SU-DHL-6 (cell line): ENCODE data around the gene SHTN1.

Experiments used
- H2AFZ ChIP-seq: fragments of 200-600 bp; sonication (generic); 2 replicates; pipeline ENCODE4 v1.6.1; 2014; ENCODE audit warnings: low read depth, mild to moderate bottlenecking, moderate library complexity, mixed read lengths, antibody characterized with exemption, low read length; ENCODE audit not compliant: severe bottlenecking
- H3F3A ChIP-seq: fragments of 200-600 bp; shearing (Covaris generic); 2 replicates; pipeline ENCODE4 v1.6.0; 2016; ENCODE audit warnings: antibody characterized with exemption, mild to moderate bottlenecking; ENCODE audit not compliant: insufficient read depth
- H3K27ac ChIP-seq: fragments of 200-600 bp; sonication (generic); 2 replicates; pipeline ENCODE4 v1.5.1; 2016; ENCODE audit warnings: low read depth, mild to moderate bottlenecking, low read length, moderate library complexity, mixed read lengths
- H3K27me3 ChIP-seq: fragments of 200-600 bp; sonication (generic), shearing (Covaris generic); 2 replicates; pipeline ENCODE4 v1.6.0; 2014; ENCODE audit warnings: mild to moderate bottlenecking, low read length
- H3K36me3 ChIP-seq: fragments of 200-600 bp; sonication (generic); 2 replicates; pipeline ENCODE4 v1.6.1; 2014; ENCODE audit warnings: mild to moderate bottlenecking, low read length, mixed read lengths
- H3K4me2 ChIP-seq: fragments of 300-600, 200-600 bp; shearing (Covaris generic), sonication (generic); 2 replicates; pipeline ENCODE4 v1.6.0; 2014; ENCODE audit warnings: low read length, low read depth, mild to moderate bottlenecking; ENCODE audit not compliant: poor library complexity, severe bottlenecking
- H3K4me3 ChIP-seq: fragments of 200-600 bp; sonication (generic); 2 replicates; pipeline ENCODE4 v1.5.1; 2014; ENCODE audit warnings: antibody characterized with exemption, low read length, mild to moderate bottlenecking, mixed read lengths; ENCODE audit not compliant: insufficient read depth, poor library complexity, severe bottlenecking
- H3K79me2 ChIP-seq: fragments of 200-600 bp; sonication (generic); 2 replicates; pipeline ENCODE4 v1.6.1; 2014; ENCODE audit warnings: mild to moderate bottlenecking, low read length, moderate library complexity; ENCODE audit not compliant: insufficient read depth
- H3K9ac ChIP-seq: fragments of 200-600 bp; sonication (generic); 2 replicates; pipeline ENCODE4 v1.7.0; 2014; ENCODE audit warnings: mild to moderate bottlenecking, low read length
- H3K9me2 ChIP-seq: fragments of 200-600 bp; sonication (generic); replicated peaks from 2 replicates; pipeline ENCODE4 v1.6.1; 2014; ENCODE audit warnings: low read length; ENCODE audit not compliant: insufficient read depth
- H3K9me3 ChIP-seq: fragments of 200-600 bp; sonication (generic); 2 replicates; pipeline ENCODE4 v1.6.1; 2014; ENCODE audit warnings: low read length, mixed read lengths; ENCODE audit not compliant: insufficient read depth
- H4K20me1 ChIP-seq: fragments of 200-600 bp; sonication (generic); 2 replicates; pipeline ENCODE4 v1.6.1; 2014; ENCODE audit warnings: low read depth, mild to moderate bottlenecking, antibody characterized with exemption, low read length, moderate library complexity, mixed read lengths
- EZH2phosphoT487 ChIP-seq: fragments of 200-600 bp; sonication (generic), shearing (Covaris generic); conservative IDR thresholded peaks from 2 replicates; pipeline ENCODE4 v1.6.1; 2018; ENCODE audit warnings: mild to moderate bottlenecking, antibody characterized with exemption, low read length, moderate library complexity, mixed read lengths
- TF ChIP-seq, protein P1 (sequence below): fragments of 200-600 bp; sonication (generic); IDR thresholded peaks from one replicate; pipeline ENCODE4 v1.5.1; 2017; ENCODE audit warnings: antibody characterized with exemption, mild to moderate bottlenecking, low read length, moderate library complexity; ENCODE audit not compliant: insufficient read depth, poor library complexity, severe bottlenecking

The SHTN1 gene

DNA sequence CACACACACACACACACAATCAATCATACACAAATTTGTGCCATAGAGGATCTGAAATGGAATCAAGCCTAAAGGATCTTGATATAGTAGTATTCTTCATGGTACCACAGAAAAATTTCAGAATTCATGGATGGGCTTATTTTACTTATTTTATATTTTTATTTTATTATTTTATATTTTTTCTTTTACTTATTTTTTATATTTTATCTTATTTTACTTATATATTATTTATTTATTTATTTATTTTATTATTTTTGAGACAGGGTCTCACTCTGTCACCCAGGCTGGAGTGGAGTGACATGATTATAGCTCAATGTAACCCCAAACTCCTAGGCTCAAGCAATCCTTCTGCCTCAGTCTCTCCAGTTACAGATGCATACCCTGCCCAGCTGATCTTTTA is 16.7 kb downstream of the SHTN1 start:
- Histone ChIP-seq H3K9me3 (no peaks in the 10 kb centered on the region), H3K4me3 (no peak overlapping the region), H3K79me2 (no peaks in the 10 kb centered on the region), H3K36me3 (no peaks in the 10 kb centered on the region), H3F3A (no peaks in the 10 kb centered on the region), H3K4me2 (no peak overlapping the region), H4K20me1 (no peaks in the 10 kb centered on the region), H3K27ac (no peak overlapping the region), H3K27me3 (no peaks in the 10 kb centered on the region), H2AFZ (no peak overlapping the region), H3K9me2 (no peaks in the 10 kb centered on the region), H3K9ac (no peak overlapping the region)
- TF ChIP-seq, protein P1, sequence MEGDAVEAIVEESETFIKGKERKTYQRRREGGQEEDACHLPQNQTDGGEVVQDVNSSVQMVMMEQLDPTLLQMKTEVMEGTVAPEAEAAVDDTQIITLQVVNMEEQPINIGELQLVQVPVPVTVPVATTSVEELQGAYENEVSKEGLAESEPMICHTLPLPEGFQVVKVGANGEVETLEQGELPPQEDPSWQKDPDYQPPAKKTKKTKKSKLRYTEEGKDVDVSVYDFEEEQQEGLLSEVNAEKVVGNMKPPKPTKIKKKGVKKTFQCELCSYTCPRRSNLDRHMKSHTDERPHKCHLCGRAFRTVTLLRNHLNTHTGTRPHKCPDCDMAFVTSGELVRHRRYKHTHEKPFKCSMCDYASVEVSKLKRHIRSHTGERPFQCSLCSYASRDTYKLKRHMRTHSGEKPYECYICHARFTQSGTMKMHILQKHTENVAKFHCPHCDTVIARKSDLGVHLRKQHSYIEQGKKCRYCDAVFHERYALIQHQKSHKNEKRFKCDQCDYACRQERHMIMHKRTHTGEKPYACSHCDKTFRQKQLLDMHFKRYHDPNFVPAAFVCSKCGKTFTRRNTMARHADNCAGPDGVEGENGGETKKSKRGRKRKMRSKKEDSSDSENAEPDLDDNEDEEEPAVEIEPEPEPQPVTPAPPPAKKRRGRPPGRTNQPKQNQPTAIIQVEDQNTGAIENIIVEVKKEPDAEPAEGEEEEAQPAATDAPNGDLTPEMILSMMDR = no peak
- no peak for TF ChIP-seq EZH2phosphoT487

DNA sequence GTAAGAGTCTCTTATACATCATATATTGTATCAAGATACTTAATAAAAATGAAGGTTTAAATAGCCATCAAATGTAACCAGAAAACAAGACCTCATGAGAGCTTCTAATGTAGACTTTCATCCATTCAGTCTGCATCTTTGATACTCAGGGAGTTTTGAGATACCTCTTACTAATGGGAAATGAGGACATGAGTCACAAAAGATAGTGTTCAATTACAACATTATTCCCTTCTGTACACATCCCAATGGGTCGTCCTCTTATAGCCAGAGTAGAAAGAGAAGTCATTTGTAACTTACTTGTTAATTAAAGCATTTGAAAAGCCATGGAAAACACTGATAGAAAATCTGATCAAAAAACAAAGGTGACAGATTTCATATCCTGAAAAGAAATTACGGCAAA is 19.4 kb downstream of the SHTN1 start:
- Histone ChIP-seq H3K27ac (no peak overlapping the region), H3K27me3 (no peaks in the 10 kb centered on the region), H2AFZ (no peak overlapping the region), H3K9ac (no peak overlapping the region), H3K36me3 (no peaks in the 10 kb centered on the region), H3K9me2 (no peaks in the 10 kb centered on the region), H3K4me2 (no peak overlapping the region), H3F3A (no peaks in the 10 kb centered on the region), H3K4me3 (no peak overlapping the region), H3K79me2 (no peaks in the 10 kb centered on the region), H3K9me3 (no peaks in the 10 kb centered on the region), H4K20me1 (no peaks in the 10 kb centered on the region)
- TF ChIP-seq EZH2phosphoT487 = no peak
- TF ChIP-seq, protein P1 = no peak

DNA sequence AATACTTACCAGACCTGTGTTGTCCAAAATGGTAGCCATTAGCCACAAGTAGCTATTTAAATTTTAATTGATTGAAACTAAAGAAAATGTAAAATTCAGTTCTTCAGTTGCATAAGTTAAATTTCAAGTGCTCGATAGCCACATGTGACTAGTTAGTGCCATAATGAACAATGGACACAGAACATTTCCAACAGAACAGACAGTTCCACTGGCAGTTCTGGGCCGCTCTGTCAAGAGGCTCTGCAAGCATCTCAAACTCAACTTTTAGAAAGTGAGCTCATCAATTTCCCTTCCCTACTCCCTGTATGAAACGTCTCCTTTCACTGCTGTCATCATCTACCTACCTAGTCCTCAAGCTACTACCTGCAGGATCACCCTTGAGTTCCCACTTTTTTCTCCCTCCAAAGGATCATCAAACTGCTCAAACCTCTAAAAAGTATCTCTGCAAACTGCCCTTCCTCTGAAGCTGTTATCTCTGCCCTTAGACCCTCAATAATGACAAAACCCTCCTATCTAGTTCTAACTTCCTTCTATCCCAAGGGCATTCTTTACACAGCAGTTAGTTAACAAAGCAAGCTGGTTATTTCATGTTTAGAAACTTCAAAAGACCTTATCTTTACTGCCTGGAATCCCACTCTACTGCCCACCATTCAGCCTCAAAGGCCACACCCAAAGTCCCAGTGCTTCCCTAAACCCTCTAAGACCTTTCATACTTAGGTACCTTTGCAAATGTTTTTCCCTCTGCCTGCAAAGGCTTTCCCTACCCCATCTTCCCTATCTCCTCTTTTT is 20.6 kb downstream of the SHTN1 start:
- Histone ChIP-seq H3F3A (no peaks in the 10 kb centered on the region), H3K36me3 (no peaks in the 10 kb centered on the region), H3K27me3 (no peaks in the 10 kb centered on the region), H3K79me2 (no peaks in the 10 kb centered on the region), H2AFZ (no peak overlapping the region), H3K27ac (no peak overlapping the region), H4K20me1 (no peaks in the 10 kb centered on the region), H3K9me3 (no peaks in the 10 kb centered on the region), H3K4me3 (no peak overlapping the region), H3K9me2 (no peaks in the 10 kb centered on the region), H3K4me2 (no peak overlapping the region), H3K9ac (no peak overlapping the region)
- TF ChIP-seq, protein P1 = no peak
